Measurements from ENCODE around the gene SPN.

- no peak for TF ChIP-seq CTCF (conservative IDR thresholded peaks at IDR 0.05; ENCODE audit: low read depth, low read length)
- no peak for TF ChIP-seq EZH2 (IDR thresholded peaks at IDR 0.05; ENCODE audit: borderline replicate concordance, low read depth, low read length, poor library complexity, severe bottlenecking)
Observed at GRCh38 chr16:29712809-29713208, 49.8 kb downstream of the SPN start.

Measured in A673 (cell line).